Activated naive CD4-positive, alpha-beta T cell treated with anti-CD3 and anti-CD28 coated beads, Interleukin-2, amount 50 U/mL, for 24 hours (primary cell): ENCODE data around the gene GJB2.

Experiments
- H3K27ac Mint-ChIP-seq: one replicate; pipeline ENCODE4 v1.8.0; 2021; ENCODE audit warnings: mild to moderate bottlenecking, mixed read lengths
- H3K27me3 Mint-ChIP-seq: one replicate; pipeline ENCODE4 v1.8.0; 2021; ENCODE audit warnings: mixed read lengths
- H3K36me3 Mint-ChIP-seq: one replicate; pipeline ENCODE4 v1.8.0; 2021; ENCODE audit warnings: mixed read lengths
- H3K4me1 Mint-ChIP-seq: one replicate; pipeline ENCODE4 v1.8.0; 2021; ENCODE audit warnings: mixed read lengths
- H3K4me3 Mint-ChIP-seq: one replicate; pipeline ENCODE4 v1.8.0; 2021; ENCODE audit warnings: mild to moderate bottlenecking, mixed read lengths
- H3K9me3 Mint-ChIP-seq: one replicate; pipeline ENCODE4 v1.8.0; 2021; ENCODE audit warnings: mixed read lengths

GJB2 gene

GRCh38 chr13:20198781-20199180, 6.0 kb upstream of the GJB2 start:
- Mint-ChIP-seq H3K36me3 (peaks cover 2% of the 10 kb centered on the region), H3K4me3 (no peak overlapping the region), H3K4me1 (peaks cover 16% of the 10 kb centered on the region), H3K27me3 (peaks cover 33% of the 10 kb centered on the region), H3K9me3 (peaks cover 5% of the 10 kb centered on the region), H3K27ac (no peak overlapping the region)

- Mint-ChIP-seq H3K36me3 (peaks cover 2% of the 10 kb centered on the region), H3K27me3 (peaks cover 34% of the 10 kb centered on the region), H3K27ac (no peak overlapping the region)
These were observed 4.7 kb upstream of the GJB2 start for GRCh38 chr13:20197361-20197834.

GRCh38 chr13:20195801-20196200, 3.1 kb upstream of the GJB2 start:
- Mint-ChIP-seq H3K4me1 (peaks cover 23% of the 10 kb centered on the region), H3K4me3 (no peak overlapping the region), H3K36me3 (no peaks in the 10 kb centered on the region), H3K27me3 (peaks cover 37% of the 10 kb centered on the region), H3K9me3 (no peaks in the 10 kb centered on the region), H3K27ac (no peak overlapping the region)

More at GRCh38 chr13:20197361-20197834, 4.7 kb upstream of the GJB2 start:
- Mint-ChIP-seq H3K4me3 (no peak overlapping the region), H3K4me1 (peaks cover 23% of the 10 kb centered on the region), H3K9me3 (peaks cover 5% of the 10 kb centered on the region)

GRCh38 chr13:20193907-20194631, 1.3 kb upstream of the GJB2 start:
- no peaks in the 10 kb centered on the region for H3K9me3 Mint-ChIP-seq
- H3K27me3 Mint-ChIP-seq, result peaks cover 38% of the 10 kb centered on the region
- peaks cover 23% of the 10 kb centered on the region for H3K4me1 Mint-ChIP-seq
- H3K4me3 Mint-ChIP-seq, result peak overlapping the region; percentile 77
- no peaks in the 10 kb centered on the region for H3K36me3 Mint-ChIP-seq
- H3K27ac Mint-ChIP-seq, result peak overlapping the region; percentile 4

- no peaks in the 10 kb centered on the region for H3K36me3 Mint-ChIP-seq
- peak overlapping the region; percentile 77 for H3K4me3 Mint-ChIP-seq
- peaks cover 38% of the 10 kb centered on the region for H3K27me3 Mint-ChIP-seq
- no peak overlapping the region for H3K27ac Mint-ChIP-seq
- peaks cover 23% of the 10 kb centered on the region for H3K4me1 Mint-ChIP-seq
- no peaks in the 10 kb centered on the region for H3K9me3 Mint-ChIP-seq
These were observed 596 bp upstream of the GJB2 start for GRCh38 chr13:20193162-20193906.

GRCh38 chr13:20192158-20192835, 441 bp downstream of the GJB2 start:
- H3K27me3 Mint-ChIP-seq, result peaks cover 38% of the 10 kb centered on the region
- H3K9me3 Mint-ChIP-seq, result no peaks in the 10 kb centered on the region
- peak overlapping the region; percentile 69 for H3K4me3 Mint-ChIP-seq
- no peak overlapping the region for H3K27ac Mint-ChIP-seq
- H3K4me1 Mint-ChIP-seq, result peaks cover 22% of the 10 kb centered on the region
- no peaks in the 10 kb centered on the region for H3K36me3 Mint-ChIP-seq

GRCh38 chr13:20191311-20192157, 1.2 kb downstream of the GJB2 start:
- H3K27me3 Mint-ChIP-seq, result peaks cover 33% of the 10 kb centered on the region
- H3K36me3 Mint-ChIP-seq, result no peaks in the 10 kb centered on the region
- H3K9me3 Mint-ChIP-seq, result no peaks in the 10 kb centered on the region
- H3K4me3 Mint-ChIP-seq, result peak overlapping the region; percentile 69
- H3K4me1 Mint-ChIP-seq, result peaks cover 18% of the 10 kb centered on the region
- H3K27ac Mint-ChIP-seq, result no peak overlapping the region

GRCh38 chr13:20190481-20191310, 2.0 kb downstream of the GJB2 start:
- Mint-ChIP-seq H3K9me3 (no peaks in the 10 kb centered on the region), H3K36me3 (no peaks in the 10 kb centered on the region), H3K4me3 (no peak overlapping the region), H3K27me3 (peaks cover 29% of the 10 kb centered on the region), H3K27ac (no peak overlapping the region), H3K4me1 (peaks cover 18% of the 10 kb centered on the region)

- no peak overlapping the region for H3K4me3 Mint-ChIP-seq
- H3K4me1 Mint-ChIP-seq, result peaks cover 18% of the 10 kb centered on the region
- no peaks in the 10 kb centered on the region for H3K36me3 Mint-ChIP-seq
- no peak overlapping the region for H3K27ac Mint-ChIP-seq
- no peaks in the 10 kb centered on the region for H3K9me3 Mint-ChIP-seq
- peaks cover 24% of the 10 kb centered on the region for H3K27me3 Mint-ChIP-seq
These were observed 2.7 kb downstream of the GJB2 start for GRCh38 chr13:20190076-20190475.

GRCh38 chr13:20188667-20189553, 3.8 kb downstream of the GJB2 start:
- H3K27me3 Mint-ChIP-seq, result peaks cover 12% of the 10 kb centered on the region
- H3K4me3 Mint-ChIP-seq, result no peak overlapping the region
- no peaks in the 10 kb centered on the region for H3K36me3 Mint-ChIP-seq
- no peak overlapping the region for H3K27ac Mint-ChIP-seq
- no peaks in the 10 kb centered on the region for H3K9me3 Mint-ChIP-seq
- H3K4me1 Mint-ChIP-seq, result peaks cover 9% of the 10 kb centered on the region

- Mint-ChIP-seq H3K4me1 (no peaks in the 10 kb centered on the region), H3K27me3 (peaks cover 10% of the 10 kb centered on the region), H3K4me3 (no peak overlapping the region), H3K9me3 (no peaks in the 10 kb centered on the region), H3K27ac (peak overlapping the region; percentile 1), H3K36me3 (no peaks in the 10 kb centered on the region)
These were observed 6.0 kb downstream of the GJB2 start for GRCh38 chr13:20186771-20187170.

- Mint-ChIP-seq H3K4me1 (no peaks in the 10 kb centered on the region), H3K4me3 (no peak overlapping the region), H3K27me3 (peaks cover 11% of the 10 kb centered on the region), H3K36me3 (no peaks in the 10 kb centered on the region), H3K27ac (no peak overlapping the region), H3K9me3 (no peaks in the 10 kb centered on the region)
These were observed 7.2 kb downstream of the GJB2 start for GRCh38 chr13:20185366-20186056.

GRCh38 chr13:20182231-20182846, 10.4 kb downstream of the GJB2 start:
- Mint-ChIP-seq H3K4me1 (no peaks in the 10 kb centered on the region), H3K4me3 (no peak overlapping the region), H3K27ac (no peak overlapping the region), H3K9me3 (no peaks in the 10 kb centered on the region), H3K36me3 (no peaks in the 10 kb centered on the region), H3K27me3 (peaks cover 28% of the 10 kb centered on the region)
